SU-DHL-6 (cell line): Measurements from ENCODE around the gene SESN1.

Experiments used
- CTCF ChIP-seq: fragments of 200-600 bp; sonication (generic); IDR thresholded peaks from one replicate; pipeline ENCODE4 v1.5.1; 2017; ENCODE audit warnings: antibody characterized with exemption, mild to moderate bottlenecking, low read length, moderate library complexity; ENCODE audit not compliant: insufficient read depth, poor library complexity, severe bottlenecking
- EZH2phosphoT487 ChIP-seq: fragments of 200-600 bp; sonication (generic), shearing (Covaris generic); conservative IDR thresholded peaks from 2 replicates; pipeline ENCODE4 v1.6.1; 2018; ENCODE audit warnings: mild to moderate bottlenecking, antibody characterized with exemption, low read length, moderate library complexity, mixed read lengths

- no peak for TF ChIP-seq CTCF
- TF ChIP-seq EZH2phosphoT487: no peak
Observed at GRCh38 chr6:109027964-109028363, 66.7 kb downstream of the SESN1 start.
